GM15510 (cell line): ENCODE measurements around the gene ZNF366.

ENCODE experiments used
- POLR2A ChIP-seq: IDR thresholded peaks from 3 replicates; pipeline ENCODE4 v1.6.1; 2011; ENCODE audit warnings: borderline replicate concordance; ENCODE audit not compliant: insufficient read length; ENCODE audit errors: extremely low read depth

Gene ZNF366

GRCh38 chr5:72428669-72429068 is 78.5 kb downstream of the ZNF366 start:
- TF ChIP-seq POLR2A: no peak

DNA sequence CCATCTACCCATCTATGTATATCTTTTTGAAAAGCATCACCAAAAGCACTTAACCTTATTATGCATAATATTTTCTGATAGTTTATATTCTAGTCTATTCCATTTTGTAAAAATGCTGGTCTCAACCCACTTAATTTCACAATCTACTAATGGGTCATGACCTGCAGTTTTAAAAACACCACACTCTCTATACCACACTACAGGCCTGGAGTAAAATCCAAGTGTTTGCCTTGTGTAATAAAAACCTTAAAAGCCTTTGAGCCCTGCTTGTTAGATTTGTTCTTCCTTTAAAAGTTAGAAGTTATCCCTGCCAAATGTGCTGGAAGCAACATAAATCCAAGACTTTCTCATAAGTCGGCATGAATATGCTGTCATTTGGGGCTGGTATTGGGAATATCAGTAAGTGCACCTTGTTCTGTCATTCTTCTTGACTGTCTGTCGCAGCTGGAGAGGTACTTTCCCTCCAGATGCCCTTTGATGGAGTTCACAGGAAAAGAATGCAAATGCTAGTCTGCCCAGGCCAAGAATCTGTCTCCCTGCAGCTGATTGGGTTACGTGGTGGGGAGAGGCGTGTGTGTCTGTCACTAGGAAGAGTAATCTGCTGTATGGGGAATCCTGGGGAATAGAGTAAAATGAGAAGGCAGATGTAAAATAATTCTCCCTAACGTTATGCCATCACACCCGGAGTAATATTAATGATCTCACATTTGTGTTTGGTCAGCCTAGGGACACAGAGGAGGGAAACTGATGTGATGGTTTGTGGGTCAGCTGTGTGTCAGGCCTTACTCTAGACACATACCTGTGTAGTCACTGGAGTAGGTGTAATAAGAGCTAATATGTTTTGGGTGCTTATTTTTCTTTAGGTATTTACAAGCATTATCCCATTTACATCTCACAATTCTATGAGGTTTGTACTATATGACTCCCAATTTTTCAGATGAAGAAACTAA is 79.4 kb downstream of the ZNF366 start:
- no peak for TF ChIP-seq POLR2A

- no peak for TF ChIP-seq POLR2A
Measured at GRCh38 chr5:72427016-72427415, 80.2 kb downstream of the ZNF366 start.

DNA sequence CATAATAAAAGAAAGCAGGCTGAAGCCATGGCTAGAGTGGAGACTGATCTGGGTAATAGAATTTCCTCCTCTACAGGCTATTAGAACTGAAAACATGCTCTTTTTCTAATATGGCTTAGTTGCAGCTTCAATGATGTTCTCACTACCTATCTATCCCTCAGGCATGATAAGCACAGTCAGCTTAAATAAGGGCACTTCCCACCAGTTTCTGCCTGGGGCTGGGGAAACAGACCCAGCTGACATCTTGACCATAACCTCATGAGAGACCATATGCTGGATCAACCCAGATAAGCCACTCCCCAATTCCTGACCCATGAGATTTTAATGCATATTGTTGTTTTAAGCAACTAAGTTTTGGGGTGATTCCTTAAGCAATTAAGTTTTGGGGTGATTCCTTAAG is 81.2 kb downstream of the ZNF366 start:
- TF ChIP-seq POLR2A: no peak

- no peak for TF ChIP-seq POLR2A
Measured at GRCh38 chr5:72418271-72418670, 88.9 kb downstream of the ZNF366 start.

DNA sequence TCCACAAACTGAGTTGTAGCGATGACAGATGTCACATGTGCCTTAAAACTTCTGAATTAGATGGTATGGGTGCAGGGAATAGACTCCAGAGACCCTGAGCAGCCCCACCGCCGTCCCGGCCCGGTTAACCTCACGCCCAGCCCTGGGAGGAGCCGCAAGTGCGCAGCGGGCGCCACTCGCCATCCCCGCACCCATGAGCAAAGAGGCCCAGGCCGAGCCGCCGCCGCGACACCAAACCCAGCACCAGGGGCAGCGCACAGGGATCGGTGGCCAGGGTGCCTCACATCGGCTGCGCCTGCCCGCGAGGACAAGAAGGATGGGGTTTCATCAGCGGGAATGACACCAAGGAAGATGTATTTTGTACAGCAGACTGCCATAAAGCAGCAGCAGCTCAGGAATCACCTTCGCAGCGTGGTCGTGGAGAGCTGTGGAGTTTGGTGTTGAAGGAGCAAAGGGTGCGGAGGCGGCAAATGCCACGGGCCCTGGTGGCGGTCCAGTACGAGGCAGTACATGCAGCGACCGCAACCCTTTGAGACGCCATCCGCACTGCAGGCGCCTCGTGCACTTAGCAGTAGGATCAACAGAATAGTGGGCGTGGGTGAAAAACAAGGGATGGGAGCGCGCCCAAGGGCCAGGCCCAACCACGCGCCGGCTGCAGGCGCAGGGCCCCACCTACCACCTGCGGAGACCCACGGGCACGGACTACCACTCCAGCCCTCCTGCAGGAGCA is 89.7 kb downstream of the ZNF366 start:
- TF ChIP-seq POLR2A: no peak

DNA sequence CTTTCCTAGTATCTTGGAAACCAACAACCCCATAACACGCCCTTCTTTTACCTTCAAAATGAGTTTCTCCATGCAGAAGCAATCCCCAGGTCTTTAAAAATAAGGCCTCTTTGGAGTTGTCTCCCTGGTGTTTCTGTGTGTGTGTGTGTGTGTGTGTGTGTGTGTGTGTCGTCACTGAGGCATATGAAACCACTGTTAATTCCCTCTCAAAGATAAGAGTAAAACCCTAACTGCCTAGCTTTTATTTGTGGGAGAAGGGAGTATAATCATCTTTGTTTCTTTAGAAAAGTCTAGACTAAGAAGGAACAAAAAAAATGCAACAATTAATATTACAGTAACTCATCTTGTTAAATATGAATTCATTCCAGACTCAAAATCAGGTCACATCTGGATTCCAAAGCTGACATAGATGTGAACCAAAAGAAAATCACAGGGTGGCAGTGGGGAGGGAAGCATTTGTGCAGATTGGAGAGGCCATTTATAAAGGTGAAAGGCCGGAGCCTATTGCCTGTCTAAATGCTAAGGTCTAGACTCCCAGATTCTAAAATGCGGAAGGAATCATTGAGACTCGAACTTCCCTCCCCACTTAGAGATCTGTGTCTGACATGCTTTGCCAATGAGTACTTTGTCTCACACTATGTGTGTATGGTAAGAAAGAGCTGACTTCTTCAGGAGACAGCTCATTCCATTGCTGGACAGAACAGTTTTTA is 91.4 kb downstream of the ZNF366 start:
- no peak for TF ChIP-seq POLR2A

- no peak for TF ChIP-seq POLR2A
Measured at GRCh38 chr5:72412283-72413055, 94.7 kb downstream of the ZNF366 start.

DNA sequence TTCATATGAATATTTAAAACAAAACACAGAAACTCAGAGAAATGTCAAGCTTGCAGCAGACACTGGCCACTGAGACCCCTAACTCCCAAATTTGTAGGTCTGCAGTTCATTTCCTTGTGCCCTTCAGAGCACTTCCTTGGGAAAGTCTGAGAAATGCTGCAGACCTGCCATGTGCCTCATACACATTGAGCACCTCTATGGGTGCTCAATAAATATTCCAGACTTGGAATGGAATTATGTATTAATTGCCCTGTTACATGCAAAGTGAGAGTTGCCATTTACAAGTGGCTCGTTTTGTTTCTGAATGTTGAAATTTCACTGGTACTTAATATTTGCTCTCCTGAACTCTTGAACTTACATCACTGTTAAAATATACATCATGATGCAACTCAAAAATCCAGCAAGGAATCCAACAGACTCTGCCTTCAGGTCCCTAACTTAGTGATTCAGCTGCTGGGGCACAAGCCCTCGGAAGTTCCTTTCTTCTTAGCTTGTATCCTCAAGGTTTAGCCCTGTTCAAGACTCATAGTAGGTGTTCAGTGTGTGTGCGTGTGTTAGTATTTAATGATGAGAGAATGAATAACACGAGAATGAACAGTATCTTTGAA is 96.4 kb downstream of the ZNF366 start:
- TF ChIP-seq POLR2A: no peak

DNA sequence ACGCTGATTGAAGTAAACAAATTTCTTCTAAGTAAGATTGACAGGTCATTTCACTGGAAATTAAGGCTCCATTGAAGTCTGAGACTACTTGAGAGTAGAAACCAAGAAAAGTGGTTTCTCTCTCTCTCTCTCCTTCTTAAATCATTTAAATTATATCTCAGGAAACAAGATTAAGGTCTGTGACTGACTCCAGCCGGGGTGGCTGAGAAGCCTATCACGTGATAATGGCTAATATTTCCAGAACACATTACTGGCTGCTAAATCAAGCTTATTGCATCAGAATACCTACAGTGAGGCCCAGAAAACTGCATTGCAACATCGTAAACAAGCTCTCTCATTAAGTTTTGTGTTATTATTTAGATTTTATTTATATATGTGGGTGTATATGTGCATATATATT is 98.6 kb downstream of the ZNF366 start:
- no peak for TF ChIP-seq POLR2A

- TF ChIP-seq POLR2A: no peak
Measured at GRCh38 chr5:72408127-72408526, 99.1 kb downstream of the ZNF366 start.

GRCh38 chr5:72407541-72407940 is 99.7 kb downstream of the ZNF366 start:
- no peak for TF ChIP-seq POLR2A

DNA sequence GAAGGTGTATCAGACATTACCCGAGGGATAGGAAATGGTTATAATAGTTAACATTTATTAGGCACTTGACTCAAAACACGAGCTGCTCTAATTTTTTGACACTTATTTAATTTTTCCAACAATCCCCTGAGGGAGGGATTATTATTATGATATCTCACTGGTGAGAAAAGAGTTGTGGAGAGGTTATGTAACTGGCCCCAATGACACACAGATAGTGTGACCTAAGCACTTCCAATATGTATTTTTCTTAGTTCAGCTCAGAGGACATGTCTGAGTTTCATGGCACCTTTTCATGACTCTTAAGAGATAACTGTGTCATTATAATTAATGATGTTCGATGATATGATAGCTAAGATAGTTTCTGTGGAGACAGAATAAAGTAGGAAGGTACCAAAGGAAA is 100.1 kb downstream of the ZNF366 start:
- TF ChIP-seq POLR2A: no peak
